B cell (primary cell): ENCODE results near the gene SMLR1. TPM values are rescaled to one million over a fixed set of nuclear protein-coding genes. Genes with fewer than 3 reads are reported as not detected.

ENCODE experiments used
- ATAC-seq: fragments of 200-7000 bp; cut with Tn5 transposase; one replicate; pipeline ENCODE4 v1.10.0; 2021; ENCODE audit warnings: low read depth, mild to moderate bottlenecking, moderate number of reproducible peaks, moderate library complexity
- CTCF ChIA-PET: fragments of 350-600 bp; sonication (Branson Sonifier 250); formaldehyde crosslinking; loops from one replicate; lab custom pipeline; 2021; ENCODE audit warnings: antibody characterized with exemption, inconsistent platforms; lab: Charles Lee
- POLR2A ChIA-PET: fragments of 350-600 bp; sonication (Branson Sonifier 250); formaldehyde crosslinking; loops from one replicate; lab custom pipeline; 2021; ENCODE audit warnings: antibody characterized with exemption; lab: Charles Lee
- DNase-seq: peaks from one replicate; pipeline ENCODE4 v3.0.0; 2013
- H2AFZ ChIP-seq: 2 replicates; pipeline ENCODE4 v1.6.1; 2012; ENCODE audit warnings: mild to moderate bottlenecking, low read depth, low read length; ENCODE audit not compliant: insufficient read depth, poor library complexity, severe bottlenecking
- H3K27ac ChIP-seq, 2 donors: 1 replicate in 1 of 2; 2 replicates in 1 of 2; pipeline ENCODE4 v1.5.1; 2012 to 2013; ENCODE audit warnings: low read length in 2 of 2, mild to moderate bottlenecking in 2 of 2, moderate library complexity in 1 of 2
- H3K27me3 ChIP-seq, 4 experiments: fragments of 200-600 bp in 1 of 4; sonication (generic) in 1 of 4; replicated peaks in 1 of 4; 1 replicate in 2 of 4; 2 replicates in 2 of 4; pipeline versions ENCODE4 v1.6.1 to v1.7.0; 2013 to 2016; ENCODE audit warnings: low read length in 3 of 4, mild to moderate bottlenecking in 2 of 4, mixed read lengths in 1 of 4, moderate library complexity in 1 of 4; ENCODE audit not compliant: insufficient read depth in 4 of 4, control insufficient read depth in 3 of 4; ENCODE audit errors: control extremely low read depth in 1 of 4
- H3K36me3 ChIP-seq, 2 experiments: replicated peaks in 1 of 2; 1 replicate in 1 of 2; 2 replicates in 1 of 2; pipeline versions ENCODE4 v1.6.1 to v1.7.1; 2013; ENCODE audit warnings: low read length in 1 of 2; ENCODE audit not compliant: insufficient read depth in 2 of 2, control insufficient read depth in 1 of 2; ENCODE audit errors: control extremely low read depth in 1 of 2, extremely low read depth in 1 of 2
- H3K4me1 ChIP-seq, 2 donors: fragments of 200-600 bp in 1 of 2; sonication (generic) in 1 of 2; 1 replicate in 1 of 2; 2 replicates in 1 of 2; pipeline versions ENCODE4 v1.5.1 to v1.6.1; 2013 to 2017; ENCODE audit warnings: low read length in 2 of 2; ENCODE audit not compliant: control insufficient read depth in 2 of 2, insufficient read depth in 2 of 2
- H3K4me2 ChIP-seq: replicated peaks from 2 replicates; pipeline ENCODE3; 2012; ENCODE audit warnings: mild to moderate bottlenecking, low read depth, low read length; ENCODE audit not compliant: poor library complexity, severe bottlenecking
- H3K4me3 ChIP-seq, 5 experiments: fragments of 200-600 bp in 1 of 5; sonication (generic) in 1 of 5; 1 replicate in 3 of 5; 2 replicates in 2 of 5; pipeline versions ENCODE4 v1.5.1 to v1.7.0; 2011 to 2016; ENCODE audit warnings: low read length in 4 of 5, mild to moderate bottlenecking in 4 of 5, low read depth in 2 of 5, control low read depth in 1 of 5, moderate library complexity in 1 of 5; ENCODE audit not compliant: insufficient read depth in 1 of 5; ENCODE audit errors: control extremely low read depth in 1 of 5, extremely low read depth in 1 of 5
- H3K79me2 ChIP-seq: fragments of 200-600 bp; sonication (generic); one replicate; pipeline ENCODE4 v1.6.0; 2016; ENCODE audit warnings: low read length; ENCODE audit not compliant: control insufficient read depth, insufficient read depth
- H3K9ac ChIP-seq: fragments of 200-600 bp; sonication (generic); 2 replicates; pipeline ENCODE4 v1.6.1; 2017; ENCODE audit warnings: mild to moderate bottlenecking, low read length, moderate library complexity
- H3K9me3 ChIP-seq, 3 donors: one replicate each; pipeline versions ENCODE4 v1.6.1 to v1.7.1; 2013; ENCODE audit warnings: low read length in 2 of 3; ENCODE audit not compliant: control insufficient read depth in 2 of 3, insufficient read depth in 1 of 3; ENCODE audit errors: control extremely low read depth in 1 of 3
- H4K20me1 ChIP-seq: 2 replicates; pipeline ENCODE4 v1.6.0; 2012; ENCODE audit warnings: mild to moderate bottlenecking, low read length; ENCODE audit not compliant: insufficient read depth, control insufficient read depth, poor library complexity, severe bottlenecking
- H3K27ac Mint-ChIP-seq: one replicate; pipeline ENCODE4 v1.8.0; 2021; ENCODE audit warnings: mixed read lengths
- H3K27me3 Mint-ChIP-seq: one replicate; pipeline ENCODE4 v1.8.0; 2021; ENCODE audit warnings: mixed read lengths
- H3K4me1 Mint-ChIP-seq: one replicate; pipeline ENCODE4 v1.8.0; 2021; ENCODE audit warnings: mixed read lengths
- H3K4me3 Mint-ChIP-seq: one replicate; pipeline ENCODE4 v1.8.0; 2021; ENCODE audit warnings: mixed read lengths
- H3K9me3 Mint-ChIP-seq: one replicate; pipeline ENCODE4 v1.8.0; 2022; ENCODE audit warnings: mixed read lengths; ENCODE audit not compliant: insufficient read depth
- EZH2 ChIP-seq: IDR thresholded peaks from 2 replicates; pipeline ENCODE4 v1.6.1; 2012; ENCODE audit warnings: borderline replicate concordance, low read depth, mild to moderate bottlenecking, moderate library complexity, low read length; ENCODE audit not compliant: insufficient read depth, poor library complexity, severe bottlenecking
- WGBS: methylation state at CpG from one replicate; pipeline ENCODE4 v1.1.5; 2013; ENCODE audit warnings: missing lambda C conversion rate; ENCODE audit not compliant: insufficient coverage; 5-methylcytosine and 5-hydroxymethylcytosine counted together
- intact Hi-C: fragments of 100-400 bp; cut with micrococcal nuclease; formaldehyde crosslinking; loops from one replicate; pipeline ENCODE4 v1.10.0; 2022
- polyA plus RNA-seq: library from polyadenylated mRNA; depleted of rRNA; stranded (reverse); fragments of >200 nt; gene quantifications from 2 replicates; pipeline ENCODE4 v1.2.3, GENCODE V29; 2012
- total RNA-seq, 2 donors: library from RNA; stranded (reverse); fragments of 120-200 nt in 1 of 2; gene quantifications; 1 replicate in 1 of 2; 2 replicates in 1 of 2; pipeline versions ENCODE4 v1.2.3 to v1.2.4, GENCODE V29; 2013 to 2022
- TF ChIP-seq, protein P1 (sequence below): fragments of 200-600 bp; IDR thresholded peaks from one replicate; pipeline ENCODE4 v1.8.0; 2022; ENCODE audit warnings: antibody characterized with exemption, mild to moderate bottlenecking

The SMLR1 gene
- total and polyA plus RNA-seq, 2 donors (not counting 1 experiment from before 2014, with no cell fraction given): not detected

DNA sequence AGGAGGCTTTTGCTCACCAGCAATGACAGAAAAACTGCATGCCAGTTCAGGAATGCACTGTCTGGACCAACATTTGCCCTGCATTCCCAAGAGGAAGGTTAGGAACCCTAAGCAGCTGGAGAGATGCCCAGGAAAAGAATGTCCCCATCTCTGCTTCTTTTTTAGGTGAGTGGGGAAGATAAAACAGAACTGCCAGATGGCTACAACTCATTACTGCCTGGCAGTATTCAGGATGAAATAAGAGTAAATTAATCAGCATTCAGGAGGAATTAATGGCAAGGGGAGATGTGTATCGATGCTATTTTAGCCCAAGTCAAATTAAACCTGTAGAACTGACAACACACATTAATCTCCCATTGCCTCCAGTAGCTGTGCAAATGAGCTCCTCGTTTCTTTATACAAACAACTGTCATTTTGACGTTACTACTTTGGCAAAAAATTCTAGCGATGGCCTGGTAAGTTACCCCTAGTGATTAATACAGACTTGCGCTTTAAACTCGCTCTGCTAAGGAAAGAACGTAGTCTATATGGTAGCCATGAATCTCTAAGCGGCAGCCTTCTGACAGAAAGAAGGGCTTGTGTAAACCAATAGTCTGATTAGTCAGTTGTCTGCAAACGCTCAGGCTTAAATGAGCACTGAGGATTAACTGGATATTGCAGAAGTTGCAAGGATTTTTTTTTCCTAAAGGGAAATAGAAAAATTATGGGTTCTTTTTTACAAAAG is 16.7 kb upstream of the SMLR1 start:
- DNase-seq (no peak), ATAC-seq (no peak)
- Histone ChIP-seq H3K4me3 (no peak overlapping the region), H2AFZ (no peak overlapping the region), H3K9ac (no peak overlapping the region), H4K20me1 (no peaks in the 10 kb centered on the region), H3K27ac (no peak overlapping the region), H3K36me3 (no peaks in the 10 kb centered on the region), H3K4me1 (no peaks in the 10 kb centered on the region), H3K9me3 (no peaks in the 10 kb centered on the region), H3K27me3 (peaks cover 0 to 2% (median 0%) of the 10 kb centered on the region in 4 experiments), H3K79me2 (no peaks in the 10 kb centered on the region), H3K4me2 (no peak overlapping the region)
- H3K4me3 Mint-ChIP-seq: no peak overlapping the region
- intact Hi-C loops: no loop called here
- H3K4me1 Mint-ChIP-seq: no peaks in the 10 kb centered on the region
- ChIA-PET CTCF (no interaction called here), POLR2A (no interaction called here)
- no peaks in the 10 kb centered on the region for H3K27me3 Mint-ChIP-seq
- TF ChIP-seq, protein P1, sequence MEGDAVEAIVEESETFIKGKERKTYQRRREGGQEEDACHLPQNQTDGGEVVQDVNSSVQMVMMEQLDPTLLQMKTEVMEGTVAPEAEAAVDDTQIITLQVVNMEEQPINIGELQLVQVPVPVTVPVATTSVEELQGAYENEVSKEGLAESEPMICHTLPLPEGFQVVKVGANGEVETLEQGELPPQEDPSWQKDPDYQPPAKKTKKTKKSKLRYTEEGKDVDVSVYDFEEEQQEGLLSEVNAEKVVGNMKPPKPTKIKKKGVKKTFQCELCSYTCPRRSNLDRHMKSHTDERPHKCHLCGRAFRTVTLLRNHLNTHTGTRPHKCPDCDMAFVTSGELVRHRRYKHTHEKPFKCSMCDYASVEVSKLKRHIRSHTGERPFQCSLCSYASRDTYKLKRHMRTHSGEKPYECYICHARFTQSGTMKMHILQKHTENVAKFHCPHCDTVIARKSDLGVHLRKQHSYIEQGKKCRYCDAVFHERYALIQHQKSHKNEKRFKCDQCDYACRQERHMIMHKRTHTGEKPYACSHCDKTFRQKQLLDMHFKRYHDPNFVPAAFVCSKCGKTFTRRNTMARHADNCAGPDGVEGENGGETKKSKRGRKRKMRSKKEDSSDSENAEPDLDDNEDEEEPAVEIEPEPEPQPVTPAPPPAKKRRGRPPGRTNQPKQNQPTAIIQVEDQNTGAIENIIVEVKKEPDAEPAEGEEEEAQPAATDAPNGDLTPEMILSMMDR: no peak
- no peak for TF ChIP-seq EZH2
- no peak overlapping the region for H3K27ac Mint-ChIP-seq
- no peaks in the 10 kb centered on the region for H3K9me3 Mint-ChIP-seq
- whole genome bisulfite sequencing: 84% methylated on average over 6 of the region's 9 CpGs

DNA sequence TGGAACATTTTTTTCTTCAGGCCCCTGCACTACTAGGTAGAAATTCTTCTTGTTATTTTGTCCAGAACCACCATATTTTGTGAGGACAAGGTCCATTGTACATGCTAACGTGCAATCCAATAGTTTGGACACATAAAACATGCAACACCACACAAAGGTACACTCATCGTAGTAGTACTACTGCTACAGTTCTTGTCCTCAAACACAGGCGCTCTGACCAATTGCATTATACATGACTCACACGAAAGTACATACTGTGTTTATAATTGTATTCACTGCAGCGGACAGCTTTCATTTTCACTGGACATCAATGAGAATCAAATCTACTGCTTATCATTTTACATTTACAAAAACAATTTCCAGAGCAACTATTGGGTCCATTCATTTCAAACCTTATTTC is 15.3 kb upstream of the SMLR1 start:
- Mint-ChIP-seq H3K9me3 (no peaks in the 10 kb centered on the region), H3K27me3 (no peaks in the 10 kb centered on the region), H3K27ac (no peak overlapping the region), H3K4me3 (no peak overlapping the region), H3K4me1 (no peaks in the 10 kb centered on the region)
- Histone ChIP-seq H3K9ac (no peak overlapping the region), H3K27me3 (no peaks in the 10 kb centered on the region), H2AFZ (no peak overlapping the region), H3K9me3 (no peaks in the 10 kb centered on the region), H4K20me1 (no peaks in the 10 kb centered on the region), H3K36me3 (no peaks in the 10 kb centered on the region), H3K4me3 (no peak overlapping the region), H3K4me1 (no peaks in the 10 kb centered on the region), H3K79me2 (no peaks in the 10 kb centered on the region), H3K4me2 (no peak overlapping the region), H3K27ac (no peak overlapping the region)
- ATAC-seq (no peak), DNase-seq (no peak)
- ChIA-PET POLR2A (no interaction called here), CTCF (no interaction called here)
- intact Hi-C loops: no loop called here
- no peak for TF ChIP-seq EZH2
- TF ChIP-seq, protein P1: no peak
- WGBS: no CpG with 5 or more reads among the region's 5 CpGs
